B cell (primary cell): ENCODE data around the gene C19orf85. TPM values are rescaled to one million over a fixed set of nuclear protein-coding genes. Genes with fewer than 3 reads are reported as not detected.

Experiments
- ATAC-seq: fragments of 200-7000 bp; cut with Tn5 transposase; one replicate; pipeline ENCODE4 v1.10.0; 2021; ENCODE audit warnings: low read depth, mild to moderate bottlenecking, moderate number of reproducible peaks, moderate library complexity
- CTCF ChIA-PET: fragments of 350-600 bp; sonication (Branson Sonifier 250); formaldehyde crosslinking; loops from one replicate; lab custom pipeline; 2021; ENCODE audit warnings: antibody characterized with exemption, inconsistent platforms; lab: Charles Lee
- POLR2A ChIA-PET: fragments of 350-600 bp; sonication (Branson Sonifier 250); formaldehyde crosslinking; loops from one replicate; lab custom pipeline; 2021; ENCODE audit warnings: antibody characterized with exemption; lab: Charles Lee
- DNase-seq: peaks from one replicate; pipeline ENCODE4 v3.0.0; 2013
- H2AFZ ChIP-seq: 2 replicates; pipeline ENCODE4 v1.6.1; 2012; ENCODE audit warnings: mild to moderate bottlenecking, low read depth, low read length; ENCODE audit not compliant: insufficient read depth, poor library complexity, severe bottlenecking
- H3K27ac ChIP-seq, 2 donors: 1 replicate in 1 of 2; 2 replicates in 1 of 2; pipeline ENCODE4 v1.5.1; 2012 to 2013; ENCODE audit warnings: low read length in 2 of 2, mild to moderate bottlenecking in 2 of 2, moderate library complexity in 1 of 2
- H3K27me3 ChIP-seq, 4 experiments: fragments of 200-600 bp in 1 of 4; sonication (generic) in 1 of 4; replicated peaks in 1 of 4; 1 replicate in 2 of 4; 2 replicates in 2 of 4; pipeline versions ENCODE4 v1.6.1 to v1.7.0; 2013 to 2016; ENCODE audit warnings: low read length in 3 of 4, mild to moderate bottlenecking in 2 of 4, mixed read lengths in 1 of 4, moderate library complexity in 1 of 4; ENCODE audit not compliant: insufficient read depth in 4 of 4, control insufficient read depth in 3 of 4; ENCODE audit errors: control extremely low read depth in 1 of 4
- H3K36me3 ChIP-seq, 2 experiments: replicated peaks in 1 of 2; 1 replicate in 1 of 2; 2 replicates in 1 of 2; pipeline versions ENCODE4 v1.6.1 to v1.7.1; 2013; ENCODE audit warnings: low read length in 1 of 2; ENCODE audit not compliant: insufficient read depth in 2 of 2, control insufficient read depth in 1 of 2; ENCODE audit errors: control extremely low read depth in 1 of 2, extremely low read depth in 1 of 2
- H3K4me1 ChIP-seq, 2 donors: fragments of 200-600 bp in 1 of 2; sonication (generic) in 1 of 2; 1 replicate in 1 of 2; 2 replicates in 1 of 2; pipeline versions ENCODE4 v1.5.1 to v1.6.1; 2013 to 2017; ENCODE audit warnings: low read length in 2 of 2; ENCODE audit not compliant: control insufficient read depth in 2 of 2, insufficient read depth in 2 of 2
- H3K4me2 ChIP-seq: replicated peaks from 2 replicates; pipeline ENCODE3; 2012; ENCODE audit warnings: mild to moderate bottlenecking, low read depth, low read length; ENCODE audit not compliant: poor library complexity, severe bottlenecking
- H3K4me3 ChIP-seq, 5 experiments: fragments of 200-600 bp in 1 of 5; sonication (generic) in 1 of 5; 1 replicate in 3 of 5; 2 replicates in 2 of 5; pipeline versions ENCODE4 v1.5.1 to v1.7.0; 2011 to 2016; ENCODE audit warnings: low read length in 4 of 5, mild to moderate bottlenecking in 4 of 5, low read depth in 2 of 5, control low read depth in 1 of 5, moderate library complexity in 1 of 5; ENCODE audit not compliant: insufficient read depth in 1 of 5; ENCODE audit errors: control extremely low read depth in 1 of 5, extremely low read depth in 1 of 5
- H3K79me2 ChIP-seq: fragments of 200-600 bp; sonication (generic); one replicate; pipeline ENCODE4 v1.6.0; 2016; ENCODE audit warnings: low read length; ENCODE audit not compliant: control insufficient read depth, insufficient read depth
- H3K9ac ChIP-seq: fragments of 200-600 bp; sonication (generic); 2 replicates; pipeline ENCODE4 v1.6.1; 2017; ENCODE audit warnings: mild to moderate bottlenecking, low read length, moderate library complexity
- H3K9me3 ChIP-seq, 3 donors: one replicate each; pipeline versions ENCODE4 v1.6.1 to v1.7.1; 2013; ENCODE audit warnings: low read length in 2 of 3; ENCODE audit not compliant: control insufficient read depth in 2 of 3, insufficient read depth in 1 of 3; ENCODE audit errors: control extremely low read depth in 1 of 3
- H4K20me1 ChIP-seq: 2 replicates; pipeline ENCODE4 v1.6.0; 2012; ENCODE audit warnings: mild to moderate bottlenecking, low read length; ENCODE audit not compliant: insufficient read depth, control insufficient read depth, poor library complexity, severe bottlenecking
- H3K27ac Mint-ChIP-seq: one replicate; pipeline ENCODE4 v1.8.0; 2021; ENCODE audit warnings: mixed read lengths
- H3K27me3 Mint-ChIP-seq: one replicate; pipeline ENCODE4 v1.8.0; 2021; ENCODE audit warnings: mixed read lengths
- H3K4me1 Mint-ChIP-seq: one replicate; pipeline ENCODE4 v1.8.0; 2021; ENCODE audit warnings: mixed read lengths
- H3K4me3 Mint-ChIP-seq: one replicate; pipeline ENCODE4 v1.8.0; 2021; ENCODE audit warnings: mixed read lengths
- H3K9me3 Mint-ChIP-seq: one replicate; pipeline ENCODE4 v1.8.0; 2022; ENCODE audit warnings: mixed read lengths; ENCODE audit not compliant: insufficient read depth
- EZH2 ChIP-seq: IDR thresholded peaks from 2 replicates; pipeline ENCODE4 v1.6.1; 2012; ENCODE audit warnings: borderline replicate concordance, low read depth, mild to moderate bottlenecking, moderate library complexity, low read length; ENCODE audit not compliant: insufficient read depth, poor library complexity, severe bottlenecking
- WGBS: methylation state at CpG from one replicate; pipeline ENCODE4 v1.1.5; 2013; ENCODE audit warnings: missing lambda C conversion rate; ENCODE audit not compliant: insufficient coverage; 5-methylcytosine and 5-hydroxymethylcytosine counted together
- intact Hi-C: fragments of 100-400 bp; cut with micrococcal nuclease; formaldehyde crosslinking; loops from one replicate; pipeline ENCODE4 v1.10.0; 2022
- polyA plus RNA-seq: library from polyadenylated mRNA; depleted of rRNA; stranded (reverse); fragments of >200 nt; gene quantifications from 2 replicates; pipeline ENCODE4 v1.2.3, GENCODE V29; 2012
- total RNA-seq, 2 donors: library from RNA; stranded (reverse); fragments of 120-200 nt in 1 of 2; gene quantifications; 1 replicate in 1 of 2; 2 replicates in 1 of 2; pipeline versions ENCODE4 v1.2.3 to v1.2.4, GENCODE V29; 2013 to 2022
- TF ChIP-seq, protein P1 (sequence below): fragments of 200-600 bp; IDR thresholded peaks from one replicate; pipeline ENCODE4 v1.8.0; 2022; ENCODE audit warnings: antibody characterized with exemption, mild to moderate bottlenecking

C19orf85 gene
- total and polyA plus RNA-seq, 2 donors (not counting 1 experiment from before 2014, with no cell fraction given), result not detected

DNA sequence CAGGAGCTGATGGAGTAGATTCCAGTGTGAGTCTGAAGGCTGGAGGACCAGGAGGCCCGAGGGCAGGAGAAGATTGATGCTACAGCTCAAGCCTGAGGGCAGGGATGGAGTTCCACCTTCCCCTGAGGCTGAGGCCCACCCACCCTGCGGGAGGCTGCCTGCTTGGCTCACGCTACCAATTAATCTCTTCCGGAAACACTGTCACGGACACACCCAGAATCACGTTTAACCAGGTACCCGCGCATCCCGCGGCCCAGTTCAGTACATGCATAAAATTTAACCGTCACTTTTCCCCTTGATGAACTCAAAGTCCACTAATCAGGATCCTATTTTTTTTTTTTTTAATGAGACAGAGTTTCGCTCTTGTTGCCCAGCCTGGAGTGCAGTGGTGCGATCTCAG, 6.7 kb upstream of the C19orf85 start:
- no peak overlapping the region for H3K4me3 ChIP-seq
- H3K27ac ChIP-seq, result no peak overlapping the region
- H3K27me3 ChIP-seq, result no peaks in the 10 kb centered on the region
- POLR2A ChIA-PET, result no interaction called here
- peaks cover 9 to 13% of the 10 kb centered on the region in 2 donors for H3K4me1 ChIP-seq
- Mint-ChIP-seq H3K27ac (no peak overlapping the region), H3K27me3 (no peaks in the 10 kb centered on the region), H3K4me3 (no peak overlapping the region), H3K9me3 (no peaks in the 10 kb centered on the region), H3K4me1 (peaks cover 9% of the 10 kb centered on the region)
- no peak for ATAC-seq
- no peaks in the 10 kb centered on the region for H4K20me1 ChIP-seq
- DNase-seq, result no peak
- no peak overlapping the region for H2AFZ ChIP-seq
- intact Hi-C loops, result no loop called here
- no peak overlapping the region for H3K4me2 ChIP-seq
- WGBS, result 93% methylated on average over 11 of the region's 13 CpGs
- H3K9ac ChIP-seq, result no peak overlapping the region
- no peaks in the 10 kb centered on the region for H3K79me2 ChIP-seq
- H3K36me3 ChIP-seq, result no peaks in the 10 kb centered on the region
- CTCF ChIA-PET, result interaction anchor here (1.0 to 1.4 kb wide), 3 partner anchors 10 to 160 kb away, joined by 3 to 7 read pairs (median 3); partner anchors contain the start of gene ISOC2
- H3K9me3 ChIP-seq, result no peaks in the 10 kb centered on the region
- no peak for TF ChIP-seq EZH2
- TF ChIP-seq, protein P1, sequence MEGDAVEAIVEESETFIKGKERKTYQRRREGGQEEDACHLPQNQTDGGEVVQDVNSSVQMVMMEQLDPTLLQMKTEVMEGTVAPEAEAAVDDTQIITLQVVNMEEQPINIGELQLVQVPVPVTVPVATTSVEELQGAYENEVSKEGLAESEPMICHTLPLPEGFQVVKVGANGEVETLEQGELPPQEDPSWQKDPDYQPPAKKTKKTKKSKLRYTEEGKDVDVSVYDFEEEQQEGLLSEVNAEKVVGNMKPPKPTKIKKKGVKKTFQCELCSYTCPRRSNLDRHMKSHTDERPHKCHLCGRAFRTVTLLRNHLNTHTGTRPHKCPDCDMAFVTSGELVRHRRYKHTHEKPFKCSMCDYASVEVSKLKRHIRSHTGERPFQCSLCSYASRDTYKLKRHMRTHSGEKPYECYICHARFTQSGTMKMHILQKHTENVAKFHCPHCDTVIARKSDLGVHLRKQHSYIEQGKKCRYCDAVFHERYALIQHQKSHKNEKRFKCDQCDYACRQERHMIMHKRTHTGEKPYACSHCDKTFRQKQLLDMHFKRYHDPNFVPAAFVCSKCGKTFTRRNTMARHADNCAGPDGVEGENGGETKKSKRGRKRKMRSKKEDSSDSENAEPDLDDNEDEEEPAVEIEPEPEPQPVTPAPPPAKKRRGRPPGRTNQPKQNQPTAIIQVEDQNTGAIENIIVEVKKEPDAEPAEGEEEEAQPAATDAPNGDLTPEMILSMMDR, result no peak

GRCh38 chr19:55468054-55468393, 3.5 kb upstream of the C19orf85 start:
- H3K9me3 ChIP-seq, result no peaks in the 10 kb centered on the region
- WGBS, result 0% methylated on average over 1 of the region's 4 CpGs
- Mint-ChIP-seq H3K27ac (no peak overlapping the region), H3K4me1 (peaks cover 6% of the 10 kb centered on the region), H3K4me3 (no peak overlapping the region), H3K27me3 (no peaks in the 10 kb centered on the region), H3K9me3 (no peaks in the 10 kb centered on the region)
- DNase-seq (no peak), ATAC-seq (no peak)
- H2AFZ ChIP-seq, result peak overlapping the region; percentile 62
- no peaks in the 10 kb centered on the region for H3K79me2 ChIP-seq
- ChIA-PET POLR2A (interaction anchor here (0.7 to 1.6 kb wide), 2 partner anchors 9 to 27 kb away, joined by 5 to 10 read pairs; partner anchors contain the start of gene ZNF628), CTCF (interaction anchor here (0.6 to 4.1 kb wide), 23 partner anchors 9 to 327 kb away, joined by 3 to 70 read pairs (median 5); partner anchors contain the start of genes CCDC106, FIZ1, ZNF524 and ZNF628)
- TF ChIP-seq, protein P1, result peak; percentile 54
- TF ChIP-seq EZH2, result no peak
- H3K4me3 ChIP-seq, result no peak overlapping the region
- peaks cover 4 to 6% of the 10 kb centered on the region in 2 donors for H3K4me1 ChIP-seq
- H4K20me1 ChIP-seq, result no peaks in the 10 kb centered on the region
- no peaks in the 10 kb centered on the region for H3K36me3 ChIP-seq
- intact Hi-C loops, result loop anchor here (1.0 kb wide), 1 partner anchor 163 kb away; no protein-coding TSS in a partner anchor
- no peak overlapping the region for H3K27ac ChIP-seq
- no peaks in the 10 kb centered on the region for H3K27me3 ChIP-seq
- peak overlapping the region; percentile 53 for H3K4me2 ChIP-seq
- H3K9ac ChIP-seq, result no peak overlapping the region
